Measurements from ENCODE around the gene LINS1.
"Not testable (repeated sequence)": the region's sequence is repeated elsewhere in the genome, so short reads cannot be mapped to it uniquely, and the experiment has no call there.

The LINS1 gene

DNA sequence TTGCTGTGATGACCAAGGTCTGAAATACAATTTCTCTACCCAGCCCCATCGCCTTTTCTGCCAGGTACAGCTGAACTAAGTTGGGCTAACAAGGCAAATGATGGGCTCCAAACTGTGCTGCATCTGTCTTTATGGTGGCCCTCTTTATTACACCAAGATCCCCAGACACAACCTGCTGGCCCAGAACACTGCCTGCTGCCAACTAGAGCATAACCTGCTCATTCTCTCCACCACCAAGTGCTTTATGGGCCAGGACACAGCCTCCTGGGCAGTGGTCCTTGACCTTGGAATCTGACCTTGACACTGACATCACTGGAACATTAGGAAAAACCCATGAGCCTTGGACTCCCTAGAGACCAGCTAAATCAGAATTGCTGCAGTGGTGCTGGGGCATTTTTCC is 3.3 kb downstream of the LINS1 start:
- no peak for DNase-seq

DNA sequence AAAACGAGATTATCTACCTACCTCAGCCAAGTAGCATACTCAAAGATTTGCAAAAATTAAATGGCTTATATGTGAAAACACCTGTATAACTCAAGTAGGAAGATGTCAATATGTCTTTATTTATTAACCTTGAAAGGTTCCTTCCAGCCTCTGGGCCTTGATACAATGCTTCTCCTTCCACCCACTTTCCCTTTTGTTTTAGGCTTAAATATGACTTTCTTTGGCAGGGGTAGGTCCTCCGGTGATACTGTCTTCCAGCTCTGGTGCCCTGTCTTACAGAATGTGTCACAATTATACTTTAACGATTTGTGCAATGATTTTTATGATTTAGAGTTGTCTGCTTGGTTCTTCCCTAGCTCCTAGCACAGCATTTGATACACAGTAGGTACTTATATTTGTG is 4.1 kb downstream of the LINS1 start:
- DNase-seq = no peak

DNA sequence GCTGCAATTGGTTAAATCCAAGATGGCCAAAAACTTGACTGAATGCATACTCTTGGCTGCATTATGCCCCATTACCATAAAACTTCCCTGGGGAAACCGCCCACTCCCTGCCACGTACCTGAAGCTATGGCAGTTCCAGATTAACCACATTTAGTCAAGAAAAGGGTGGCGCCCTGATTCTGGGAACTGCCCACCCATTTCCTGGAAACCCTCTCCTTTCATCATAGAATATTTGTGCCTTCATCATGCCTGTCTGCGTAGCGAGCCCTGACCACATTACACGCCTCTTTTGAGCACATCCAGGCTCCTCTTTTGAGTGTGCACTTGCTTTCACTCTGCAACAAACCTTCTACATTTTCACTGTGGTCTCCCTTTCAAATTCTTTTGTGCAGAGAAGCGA is 5.2 kb downstream of the LINS1 start:
- no peak for DNase-seq

DNA sequence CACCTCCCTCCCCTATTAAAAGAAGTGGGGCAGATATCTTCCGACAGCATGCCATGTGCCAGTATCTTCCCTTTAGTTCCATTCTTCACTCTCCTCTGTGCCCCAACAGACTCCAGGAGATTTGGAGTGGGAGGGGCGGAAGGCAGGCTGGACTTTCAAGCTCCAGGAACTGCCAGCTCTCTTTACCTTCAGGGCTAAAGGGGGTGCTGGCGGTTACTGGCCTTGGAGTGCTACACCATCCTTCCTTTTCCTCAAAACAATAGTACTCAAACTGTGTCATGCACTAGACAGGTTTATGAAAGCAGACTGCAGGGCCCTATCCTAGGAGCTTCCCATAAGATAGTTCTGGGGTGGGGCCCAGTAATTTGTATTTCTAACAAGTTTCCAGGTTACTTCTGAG is 6.0 kb downstream of the LINS1 start:
- DNase-seq = no peak

DNA sequence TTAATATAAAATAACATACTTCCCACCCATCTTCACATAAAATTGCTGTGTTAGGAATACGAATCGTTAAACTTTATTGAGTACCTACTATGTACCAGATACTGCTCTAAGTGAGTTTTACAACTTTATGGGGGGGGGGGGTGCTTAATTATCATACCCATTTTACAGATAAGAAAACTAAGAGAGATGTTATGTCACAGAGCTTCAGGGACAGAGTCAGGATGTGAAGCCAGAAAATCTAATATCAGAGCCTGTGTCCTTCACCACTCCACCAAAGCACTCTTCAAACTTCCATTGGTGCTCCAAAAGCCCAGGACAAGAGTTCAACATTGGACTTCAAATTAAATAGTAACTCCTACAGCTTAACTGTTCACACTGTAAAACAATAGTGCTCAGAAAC is 8.6 kb downstream of the LINS1 start:
- no peak for DNase-seq

DNA sequence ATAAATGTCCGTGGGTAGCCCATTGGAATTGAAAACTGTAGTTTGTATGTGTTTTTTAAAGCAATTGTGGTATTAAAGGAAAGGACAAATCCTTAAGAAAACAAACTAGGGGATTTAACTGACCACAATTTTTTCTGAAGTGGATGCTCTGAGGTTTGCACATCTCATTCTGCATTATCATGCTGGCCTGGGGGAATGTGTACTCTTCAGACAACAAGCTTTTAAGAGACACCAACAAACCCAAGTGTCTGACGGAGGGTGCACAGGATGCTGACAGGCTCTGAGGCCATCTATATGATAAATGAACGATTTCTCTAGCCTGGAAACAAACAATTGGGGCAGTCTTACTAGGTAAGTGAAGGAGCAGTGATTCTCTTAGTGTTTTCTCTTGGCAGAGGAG is 9.1 kb downstream of the LINS1 start:
- DNase-seq = no peak

DNA sequence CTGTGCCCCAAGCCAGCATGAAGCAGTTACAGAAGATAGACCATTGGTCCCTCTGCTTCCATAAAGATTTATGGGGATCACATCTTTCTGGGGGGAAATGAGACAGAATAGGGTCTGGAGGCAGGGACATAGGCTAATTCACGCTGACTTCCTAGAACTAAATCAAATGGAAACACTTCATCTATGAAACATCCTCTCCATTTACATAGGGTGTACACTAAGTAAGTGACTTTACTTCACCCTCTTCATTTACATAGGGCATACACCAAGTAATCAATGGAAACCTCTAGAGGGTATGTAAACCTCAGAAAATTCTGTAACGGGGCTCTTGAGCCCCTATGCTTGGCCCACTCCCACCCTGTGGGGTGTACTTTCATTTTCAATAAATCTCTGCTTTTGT is 10.1 kb downstream of the LINS1 start:
- no peak for DNase-seq

DNA sequence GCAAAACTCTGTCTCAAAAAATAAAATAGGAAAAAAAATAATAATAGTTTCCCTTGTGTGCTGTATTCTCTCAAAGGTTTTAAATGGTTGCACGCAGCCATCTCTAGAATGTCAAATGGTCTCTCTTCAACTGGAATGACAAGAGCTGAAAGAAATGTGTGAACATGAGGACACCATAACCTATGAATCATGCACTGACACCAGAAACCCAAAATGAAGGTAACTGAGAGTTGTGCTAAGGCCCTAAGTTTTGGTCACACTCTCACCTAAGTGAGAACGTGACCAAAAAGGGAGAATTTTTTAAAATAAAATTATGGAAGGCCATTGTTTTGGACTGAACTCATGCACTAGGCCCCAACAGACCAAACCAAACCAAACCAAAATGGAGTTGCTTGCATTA is 10.8 kb downstream of the LINS1 start:
- DNase-seq = not testable (repeated sequence)

DNA sequence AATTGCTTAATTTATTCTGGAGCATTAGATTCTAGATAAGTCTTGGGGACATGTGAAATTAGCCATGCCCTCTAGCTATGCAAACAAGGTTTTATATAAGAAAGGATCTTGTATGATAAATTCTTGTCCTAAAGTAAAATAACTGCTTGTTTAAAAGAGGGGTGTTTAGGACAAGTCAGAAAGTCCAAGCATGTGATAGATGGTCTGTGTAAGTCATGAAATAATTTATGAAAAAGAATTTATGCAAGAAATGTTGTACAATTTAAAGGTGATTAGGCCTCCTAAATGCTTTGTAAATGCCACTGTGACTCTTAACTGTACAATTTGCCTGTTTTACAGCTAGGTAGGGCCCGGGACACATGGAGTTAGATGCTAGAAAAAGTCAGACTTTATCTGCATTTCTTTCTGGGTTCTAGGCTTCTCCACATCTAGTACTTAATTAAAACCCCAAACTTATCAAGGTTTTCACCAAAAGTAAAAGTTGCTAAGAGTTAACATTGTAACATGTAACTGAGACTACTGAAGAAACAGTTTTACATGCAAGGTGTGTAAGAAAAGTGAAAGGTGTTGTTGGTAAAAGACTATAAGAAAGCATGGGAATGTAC is 13.2 kb downstream of the LINS1 start:
- DNase-seq = no peak

DNA sequence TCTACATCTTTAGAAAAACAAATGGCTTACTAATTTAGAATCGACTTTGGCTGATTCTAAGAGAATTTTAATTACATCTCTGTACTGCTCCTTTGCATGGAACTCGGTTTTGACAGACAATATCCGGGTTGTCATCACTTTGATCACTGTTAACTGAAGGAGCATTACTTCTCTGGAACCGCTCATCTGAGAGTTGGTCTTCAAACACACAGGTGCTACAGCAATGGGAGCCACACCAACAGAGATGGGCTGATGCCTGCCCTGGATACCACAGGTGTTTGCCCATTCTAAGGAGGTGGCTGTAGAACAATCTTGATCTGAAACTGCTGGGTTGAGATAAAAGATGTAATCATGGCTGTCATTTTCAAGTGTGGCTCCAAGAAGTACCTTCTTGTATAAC is 21.6 kb downstream of the LINS1 start:
- DNase-seq = no peak

DNA sequence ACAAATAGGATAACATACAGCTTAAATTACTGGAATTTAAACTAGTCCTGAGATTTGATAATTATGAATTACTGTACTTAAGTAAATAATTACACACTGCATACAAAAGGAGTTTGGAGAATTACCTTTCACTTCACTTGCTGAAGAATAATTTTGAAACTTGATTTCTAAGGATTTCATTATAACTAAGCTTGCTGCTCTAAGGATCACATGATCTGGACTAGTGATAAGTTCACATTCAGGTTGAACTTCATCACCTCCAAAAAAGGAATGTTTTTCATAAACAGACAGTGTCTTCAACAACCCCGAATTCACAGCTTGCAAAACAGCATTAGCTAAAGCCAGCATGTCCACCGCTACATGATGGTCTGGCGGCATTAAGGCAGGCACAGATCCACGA is 28.5 kb downstream of the LINS1 start:
- DNase-seq = no peak

DNA sequence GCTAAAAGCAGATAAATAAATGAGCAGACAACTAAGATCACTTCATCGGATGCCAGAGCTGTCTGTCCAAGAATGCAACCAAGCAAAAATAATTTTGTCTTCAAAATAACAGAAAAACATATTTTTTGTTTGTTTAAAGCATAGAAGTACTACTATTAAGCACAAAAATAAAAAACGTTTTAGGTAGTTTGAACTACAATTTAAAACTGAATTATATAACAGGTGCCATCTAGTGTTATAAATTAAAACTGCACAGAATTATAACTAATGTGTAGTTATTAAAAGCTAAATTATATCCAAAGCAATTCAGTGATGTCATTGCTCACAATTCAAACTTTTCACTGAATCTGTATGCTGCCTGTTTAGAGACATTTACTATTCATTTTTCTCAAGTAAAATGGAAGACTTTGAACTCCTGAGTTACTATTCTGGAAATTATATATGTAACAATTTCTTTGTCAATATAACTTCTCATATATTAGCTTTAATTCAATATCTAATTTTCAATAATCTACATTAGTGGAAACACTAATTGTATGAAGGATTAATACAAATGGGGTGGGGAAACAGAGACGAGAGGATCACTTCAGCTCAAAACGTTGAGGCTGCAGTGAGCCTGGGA is 29.5 kb downstream of the LINS1 start:
- DNase-seq = no peak

DNA sequence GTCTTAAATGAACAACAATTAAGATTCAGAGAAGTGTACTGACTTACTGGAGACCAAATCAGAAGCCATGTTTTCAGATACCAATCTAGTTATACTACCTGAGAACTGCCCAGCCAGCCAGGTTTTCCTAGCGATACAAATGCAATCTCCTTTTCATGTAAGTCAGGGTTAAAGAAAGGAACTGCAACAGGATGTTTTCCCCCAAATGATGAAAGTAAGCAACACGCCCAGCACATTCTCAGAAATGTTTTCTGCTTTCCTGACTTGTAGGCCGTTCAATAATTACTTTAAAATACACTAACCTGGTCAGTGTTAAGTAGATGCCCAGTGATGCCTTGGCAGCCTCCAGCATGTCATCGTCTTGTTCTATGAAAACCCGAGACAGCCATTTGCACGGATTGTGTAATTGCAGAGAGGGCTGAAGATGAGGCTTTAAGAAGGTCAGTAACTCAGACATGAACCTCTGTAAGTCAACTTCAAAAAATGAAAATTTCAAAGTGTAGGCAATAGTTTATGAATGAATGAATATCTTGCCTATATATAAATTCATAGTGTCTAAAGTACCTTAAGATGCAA is 30.3 kb downstream of the LINS1 start:
- DNase-seq = no peak

DNA sequence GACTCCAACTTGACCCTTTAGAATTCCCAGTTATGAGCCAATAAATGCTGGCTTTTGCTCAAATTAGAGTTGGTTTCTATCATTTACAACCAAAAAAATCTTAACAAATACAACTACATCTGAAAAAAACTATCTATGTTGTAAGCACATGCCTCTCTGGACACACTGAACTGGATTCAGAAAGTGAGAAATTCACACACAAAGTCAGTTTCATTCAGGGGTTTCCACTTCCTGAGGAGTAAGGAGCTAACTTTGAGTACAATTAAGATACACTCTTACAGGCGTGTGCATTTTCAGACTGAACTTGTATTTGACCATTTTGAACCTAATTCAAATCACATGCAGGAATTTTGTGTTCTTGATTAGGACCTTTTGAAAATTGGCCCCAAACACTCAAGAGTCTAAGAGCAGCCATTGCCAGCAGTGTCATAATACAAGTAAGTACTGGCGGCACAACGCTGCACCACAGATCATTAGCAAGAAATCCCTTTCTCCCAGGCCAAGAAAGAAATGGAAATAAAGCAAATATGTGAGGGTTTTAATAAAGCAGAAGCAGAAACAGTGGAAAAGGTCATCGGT is 31.2 kb downstream of the LINS1 start:
- DNase-seq = no peak

DNA sequence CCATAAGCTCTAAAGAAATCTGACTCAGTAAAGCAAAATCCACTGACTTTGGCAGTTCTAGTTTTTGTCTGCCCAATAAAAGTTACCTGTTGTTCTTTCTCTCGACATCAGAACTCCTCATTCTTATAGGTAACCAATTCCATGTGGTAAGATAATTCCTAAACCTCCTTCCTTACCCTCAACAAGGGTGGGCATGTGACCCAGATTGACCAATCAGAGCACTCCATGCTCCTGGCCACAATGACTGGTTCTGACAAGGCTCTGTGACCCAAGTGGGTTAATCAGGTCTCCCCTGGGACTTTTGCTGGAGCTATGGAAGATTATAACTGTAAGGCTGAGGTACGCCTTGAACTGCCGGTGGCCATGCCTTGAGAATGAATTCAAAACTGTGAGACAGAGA is 31.7 kb downstream of the LINS1 start:
- no peak for DNase-seq

DNA sequence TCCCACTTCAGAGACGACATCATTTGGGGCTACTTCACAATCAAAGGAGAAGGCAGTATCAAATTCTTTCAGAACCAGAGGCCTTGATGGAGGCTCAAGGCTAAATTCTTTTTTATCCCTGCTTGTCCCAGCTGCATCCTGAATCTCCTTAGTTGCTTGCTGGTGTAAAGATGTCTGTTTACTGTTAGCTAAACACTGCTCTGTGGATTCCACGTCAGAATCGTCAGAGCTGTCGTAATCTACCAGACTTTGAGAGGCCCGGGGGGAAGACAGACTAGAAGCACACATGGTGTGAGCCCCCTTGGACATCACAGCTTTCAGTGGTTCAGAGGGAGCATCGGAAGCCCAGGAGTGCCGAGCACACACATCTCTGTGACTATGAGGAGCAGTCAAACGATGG is 32.6 kb downstream of the LINS1 start:
- no peak for DNase-seq

DNA sequence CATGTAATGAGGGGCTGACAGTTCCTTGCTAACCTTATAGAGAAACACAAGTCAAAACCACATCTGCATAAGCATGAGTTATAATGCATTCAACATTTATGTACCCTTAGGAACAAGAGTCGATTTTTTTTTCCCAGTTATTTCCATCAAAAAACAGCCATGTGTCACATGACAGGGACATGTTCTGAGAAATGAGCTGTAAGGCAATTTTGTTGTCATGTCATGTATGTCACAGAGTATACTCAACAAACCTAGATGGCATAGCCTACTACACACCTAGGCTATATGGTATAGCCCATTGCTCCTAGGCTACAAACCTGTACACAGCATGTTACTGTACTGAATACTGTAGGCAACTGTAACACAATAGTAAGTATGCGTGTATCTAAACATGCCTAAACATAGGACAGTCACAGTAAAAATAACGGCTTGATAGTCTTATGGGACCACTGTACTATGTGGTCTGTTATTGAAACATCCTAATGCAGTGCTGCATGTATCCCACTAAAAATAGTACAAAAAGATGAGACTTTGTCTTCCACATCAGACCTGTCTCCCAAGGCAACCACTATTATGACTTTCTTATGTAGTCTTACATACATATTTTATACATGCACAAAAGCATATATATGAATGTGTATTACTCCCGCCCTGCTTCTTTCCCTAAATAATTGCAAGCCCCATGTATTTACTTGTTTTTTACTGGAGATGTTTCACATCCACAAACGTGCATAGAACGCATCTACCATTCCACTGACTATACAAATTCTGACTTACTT is 34.9 kb downstream of the LINS1 start:
- no peak for DNase-seq

DNA sequence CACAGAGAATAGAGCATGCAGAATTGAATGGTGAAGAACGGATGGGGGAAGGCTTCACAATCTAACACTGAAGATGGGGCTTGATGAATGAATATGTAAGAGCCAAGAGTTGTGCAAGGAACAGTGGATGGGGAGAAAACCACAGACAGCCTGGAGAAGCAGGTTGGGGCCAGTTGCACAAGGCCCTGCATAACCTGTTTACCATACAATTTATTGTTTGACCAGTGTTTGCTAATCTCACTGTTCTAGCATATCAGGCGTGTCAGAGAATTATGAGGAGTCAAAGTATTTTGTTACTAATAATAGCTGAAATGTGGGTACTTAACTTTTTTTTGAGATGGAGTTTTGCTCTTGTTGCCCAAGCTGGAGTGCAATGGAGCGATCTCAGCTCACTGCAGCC is 36.4 kb downstream of the LINS1 start:
- DNase-seq = no peak

DNA sequence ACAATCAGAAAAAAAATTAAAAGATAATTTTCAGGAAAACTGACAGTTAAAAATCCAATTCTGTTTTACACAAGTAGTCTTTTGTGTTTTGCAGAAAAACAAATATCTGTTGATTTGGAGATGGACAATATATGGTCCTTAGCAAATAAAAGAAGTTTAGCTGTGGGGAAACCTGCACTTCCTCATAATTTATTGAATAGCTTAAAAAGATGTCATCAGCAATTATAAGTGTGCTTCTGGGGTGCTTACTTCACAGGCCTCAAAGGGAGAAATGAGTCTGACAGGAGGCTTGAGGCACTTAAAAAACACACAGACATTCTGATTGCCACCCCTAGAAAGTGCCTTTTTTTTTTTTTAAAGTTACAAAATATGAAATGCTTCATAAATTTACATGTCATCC is 41.7 kb downstream of the LINS1 start:
- no peak for DNase-seq

DNA sequence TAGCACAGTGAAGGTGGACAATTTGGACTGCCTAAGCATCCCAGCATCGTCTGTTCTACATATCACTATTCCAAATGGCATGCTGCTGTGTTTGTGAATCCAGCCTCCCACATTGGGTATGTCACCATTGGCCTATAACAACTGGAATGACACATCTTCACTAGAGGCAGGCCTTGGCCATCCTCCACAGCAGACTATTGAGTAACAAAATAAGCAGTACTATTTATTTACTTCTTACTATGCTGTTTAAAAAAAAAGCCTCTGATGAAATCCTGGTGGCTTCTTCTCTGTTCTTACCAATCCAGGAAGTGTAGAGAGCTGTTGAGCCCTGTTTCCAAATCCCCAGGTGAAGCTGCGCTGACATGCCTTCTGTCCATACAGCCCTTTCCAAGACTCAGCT is 42.7 kb downstream of the LINS1 start:
- no peak for DNase-seq

DNA sequence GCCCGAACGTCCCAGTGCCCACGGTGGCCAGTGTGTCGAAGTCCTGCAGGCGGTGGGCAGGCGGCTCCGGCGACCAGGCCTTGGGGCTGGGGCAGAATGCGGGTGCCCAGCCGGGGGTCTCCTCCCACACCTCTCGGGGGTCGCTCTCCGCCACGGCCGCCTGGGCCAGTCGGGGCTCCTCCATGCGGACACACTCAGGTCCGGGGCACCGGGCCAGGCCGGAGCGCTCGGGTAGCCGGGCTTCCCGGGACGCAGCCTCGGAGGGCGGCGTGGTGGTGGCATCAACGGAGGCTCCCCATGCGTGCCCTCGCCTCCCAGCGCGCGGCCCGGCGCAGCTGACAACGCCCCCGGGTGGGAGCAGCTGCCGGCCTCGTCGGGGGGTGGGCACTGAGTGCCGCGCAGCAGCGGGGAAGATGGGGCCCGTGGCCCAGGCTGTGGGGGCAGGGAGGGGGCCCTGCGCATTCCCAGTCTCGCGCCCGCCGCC is 43.2 kb downstream of the LINS1 start:
- DNase-seq = no peak

DNA sequence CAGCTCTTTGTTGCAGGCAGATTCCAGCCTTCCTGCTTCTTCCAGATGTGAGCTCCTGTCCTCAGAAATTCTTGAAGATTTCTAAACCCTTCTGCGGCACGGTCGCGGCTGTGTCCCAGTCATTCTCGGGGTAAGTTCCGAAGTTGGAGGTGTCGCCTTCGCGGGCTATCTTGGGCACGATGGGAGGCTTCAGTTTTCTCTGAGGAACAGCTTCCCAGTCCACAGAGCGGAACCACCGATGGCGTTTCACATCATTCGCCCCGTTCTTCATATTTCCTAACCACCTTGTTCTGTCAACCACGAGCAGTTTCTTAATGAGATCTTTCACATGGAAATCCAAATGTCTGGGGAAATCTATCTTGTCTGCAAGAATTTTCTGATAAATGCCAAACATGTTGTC is 48.5 kb downstream of the LINS1 start:
- DNase-seq = no peak

DNA sequence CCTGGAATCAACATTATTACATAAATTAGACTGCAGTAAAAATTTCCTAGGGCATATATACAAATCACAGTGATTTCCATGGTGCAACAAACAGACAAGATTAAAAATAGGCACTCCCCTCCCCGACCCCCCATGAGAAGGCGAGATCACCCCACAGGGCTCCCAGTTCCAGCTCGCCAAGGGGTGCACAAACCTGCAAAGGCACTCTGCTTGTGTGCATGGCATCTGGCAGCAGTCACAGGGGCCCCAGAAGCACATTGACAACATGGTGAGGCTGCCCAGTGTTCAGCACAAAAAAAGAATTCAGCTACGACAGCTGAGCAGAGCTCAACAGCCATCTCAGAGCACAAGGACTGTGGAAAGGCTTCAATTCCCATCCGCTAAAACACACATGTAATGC is 54.0 kb downstream of the LINS1 start:
- DNase-seq = no peak

DNA sequence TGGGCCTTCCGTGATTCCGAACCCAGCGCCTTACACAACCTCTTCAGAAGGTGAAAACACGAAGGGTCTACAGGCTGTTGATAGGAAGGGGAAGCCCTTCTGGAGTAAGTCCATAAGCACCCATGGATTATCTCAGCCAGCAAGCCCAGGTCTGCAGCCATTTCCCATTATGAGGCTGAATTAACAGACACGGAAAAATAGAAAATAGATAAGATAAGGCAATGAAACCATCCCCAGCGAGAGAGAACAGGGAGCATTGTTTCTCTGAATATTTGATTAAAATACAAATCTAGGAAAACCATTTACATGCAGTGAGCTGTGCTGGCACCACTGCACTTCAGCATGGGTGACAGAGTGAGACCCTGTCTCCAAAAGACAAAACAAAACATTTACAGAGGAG is 57.0 kb downstream of the LINS1 start:
- DNase-seq = no peak
